Measurements from ENCODE around the gene KLHL29. TPM values are rescaled to one million over a fixed set of nuclear protein-coding genes. Genes with fewer than 3 reads are reported as not detected.
A peak's percentile ranks its signal among the peaks of the same experiment; 100 is the strongest.

Gene KLHL29
- total RNA-seq, 1 experiment from 2014 or later = 2.6 TPM

DNA sequence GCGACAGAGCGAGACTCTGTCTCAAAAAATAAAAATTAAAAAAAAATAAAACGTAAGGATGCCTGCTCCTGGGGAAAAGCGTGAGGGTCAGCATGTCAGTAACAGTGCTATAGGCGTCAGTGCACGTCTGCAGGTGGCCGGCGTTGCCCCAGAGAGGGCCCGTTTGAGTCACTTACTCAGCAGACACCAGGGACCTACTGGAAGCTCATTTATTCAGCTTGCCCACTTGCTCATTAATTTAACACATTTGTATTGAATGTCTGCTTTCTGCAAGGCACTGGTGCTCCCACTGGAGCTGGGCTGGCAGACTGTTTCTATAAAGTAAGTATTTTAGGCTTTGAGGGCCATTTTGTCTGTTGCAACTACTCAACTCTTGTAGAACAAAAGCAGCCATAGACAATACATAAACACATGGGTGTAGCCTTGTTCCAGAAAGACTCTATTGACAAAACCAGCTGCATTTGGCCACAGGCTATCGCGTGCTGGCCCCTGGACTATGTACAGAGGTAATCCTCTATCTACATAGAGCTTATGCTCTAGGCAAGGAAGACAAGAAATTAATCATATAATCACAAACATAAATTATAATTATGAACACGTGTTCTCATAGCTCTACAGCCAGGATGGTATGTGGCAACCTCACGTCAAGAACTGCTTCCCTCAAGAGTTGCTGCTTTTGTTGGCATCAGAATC, 73.2 kb downstream of the KLHL29 start:
- H3K4me1 ChIP-seq (ENCODE audit: insufficient read depth, low read length) = 0 out of 2 replicates have a peak, but pooled peaks cover 4% of the 10 kb centered on the region
- no peaks in the 10 kb centered on the region for H3K9me2 ChIP-seq (replicated peaks; ENCODE audit: low read length)
- H3K4me2 ChIP-seq (ENCODE audit: low read length) = no peak overlapping the region
- H3K36me3 ChIP-seq (ENCODE audit: low read depth, low read length) = no peaks in the 10 kb centered on the region
- no peak overlapping the region for H3K4me3 ChIP-seq (ENCODE audit: low read length)
- POLR2A ChIA-PET (ENCODE audit: unreplicated experiment) = no interaction called here
- CTCF ChIA-PET = no interaction called here
- no peak overlapping the region for H3K9ac ChIP-seq (ENCODE audit: low read length)
- no peak overlapping the region for H3K27ac ChIP-seq (ENCODE audit: low read length)
- no peaks in the 10 kb centered on the region for H3F3A ChIP-seq (ENCODE audit: low read length, unreplicated experiment)
- DNase-seq (no peak), ATAC-seq (no peak)
- no peaks in the 10 kb centered on the region for H3K27me3 ChIP-seq (ENCODE audit: low read length)
- no peaks in the 10 kb centered on the region for H3K9me3 ChIP-seq (ENCODE audit: low read length)
- no TSS peak for BruUV-seq (replicated peaks)
- intact Hi-C loops (cut with micrococcal nuclease) = no loop called here
- no peaks in the 10 kb centered on the region for H3K79me2 ChIP-seq (ENCODE audit: low read length)
- no peak for TF ChIP-seq EZH2 (IDR thresholded peaks at IDR 0.05; ENCODE audit: low read length, unreplicated experiment)
- TF ChIP-seq EZH2phosphoT487 (IDR thresholded peaks at IDR 0.05; ENCODE audit: borderline replicate concordance, low read length) = no peak
- TF ChIP-seq, protein P1, sequence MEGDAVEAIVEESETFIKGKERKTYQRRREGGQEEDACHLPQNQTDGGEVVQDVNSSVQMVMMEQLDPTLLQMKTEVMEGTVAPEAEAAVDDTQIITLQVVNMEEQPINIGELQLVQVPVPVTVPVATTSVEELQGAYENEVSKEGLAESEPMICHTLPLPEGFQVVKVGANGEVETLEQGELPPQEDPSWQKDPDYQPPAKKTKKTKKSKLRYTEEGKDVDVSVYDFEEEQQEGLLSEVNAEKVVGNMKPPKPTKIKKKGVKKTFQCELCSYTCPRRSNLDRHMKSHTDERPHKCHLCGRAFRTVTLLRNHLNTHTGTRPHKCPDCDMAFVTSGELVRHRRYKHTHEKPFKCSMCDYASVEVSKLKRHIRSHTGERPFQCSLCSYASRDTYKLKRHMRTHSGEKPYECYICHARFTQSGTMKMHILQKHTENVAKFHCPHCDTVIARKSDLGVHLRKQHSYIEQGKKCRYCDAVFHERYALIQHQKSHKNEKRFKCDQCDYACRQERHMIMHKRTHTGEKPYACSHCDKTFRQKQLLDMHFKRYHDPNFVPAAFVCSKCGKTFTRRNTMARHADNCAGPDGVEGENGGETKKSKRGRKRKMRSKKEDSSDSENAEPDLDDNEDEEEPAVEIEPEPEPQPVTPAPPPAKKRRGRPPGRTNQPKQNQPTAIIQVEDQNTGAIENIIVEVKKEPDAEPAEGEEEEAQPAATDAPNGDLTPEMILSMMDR (conservative IDR thresholded peaks at IDR 0.05; ENCODE audit: low read depth, low read length) = no peak
- H4K20me1 ChIP-seq (ENCODE audit: low read length) = no peaks in the 10 kb centered on the region
- H2AFZ ChIP-seq (ENCODE audit: low read length) = no peak overlapping the region

DNA sequence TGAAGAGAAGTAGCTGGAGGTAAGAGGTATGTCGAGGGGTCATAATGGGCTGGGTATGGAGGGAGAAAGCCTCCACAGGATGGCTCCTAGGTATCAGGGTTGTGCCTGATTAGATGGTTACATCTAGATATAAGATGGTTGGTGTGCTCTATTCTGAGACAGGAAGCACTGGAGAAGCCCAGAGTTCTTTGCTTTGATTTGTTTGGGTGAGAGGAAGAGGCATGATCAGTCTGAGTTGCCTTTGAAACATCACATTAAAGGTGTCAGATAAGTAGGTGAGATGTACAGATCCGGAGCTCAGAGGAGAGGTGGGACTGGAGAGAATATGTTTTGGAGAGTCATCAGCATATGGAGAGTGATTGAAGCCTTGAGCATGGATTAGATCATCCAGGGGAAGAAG, 74.1 kb downstream of the KLHL29 start:
- H3K9ac ChIP-seq (ENCODE audit: low read length) = no peak overlapping the region
- ChIA-PET CTCF (no interaction called here), POLR2A (ENCODE audit: unreplicated experiment) (no interaction called here)
- H3K4me2 ChIP-seq (ENCODE audit: low read length) = no peak overlapping the region
- H3K4me3 ChIP-seq (ENCODE audit: low read length) = no peak overlapping the region
- no peaks in the 10 kb centered on the region for H4K20me1 ChIP-seq (ENCODE audit: low read length)
- H3K27me3 ChIP-seq (ENCODE audit: low read length) = no peaks in the 10 kb centered on the region
- no peaks in the 10 kb centered on the region for H3F3A ChIP-seq (ENCODE audit: low read length, unreplicated experiment)
- H3K27ac ChIP-seq (ENCODE audit: low read length) = no peak overlapping the region
- H3K4me1 ChIP-seq (ENCODE audit: insufficient read depth, low read length) = 0 out of 2 replicates have a peak, but pooled peaks cover 4% of the 10 kb centered on the region
- TF ChIP-seq EZH2 (IDR thresholded peaks at IDR 0.05; ENCODE audit: low read length, unreplicated experiment) (no peak), EZH2phosphoT487 (IDR thresholded peaks at IDR 0.05; ENCODE audit: borderline replicate concordance, low read length) (no peak)
- TF ChIP-seq, protein P1 (conservative IDR thresholded peaks at IDR 0.05; ENCODE audit: low read depth, low read length) = no peak
- DNase-seq (no peak), ATAC-seq (no peak)
- intact Hi-C loops (cut with micrococcal nuclease) = no loop called here
- no TSS peak for BruUV-seq (replicated peaks)
- H2AFZ ChIP-seq (ENCODE audit: low read length) = no peak overlapping the region
- H3K36me3 ChIP-seq (ENCODE audit: low read depth, low read length) = no peaks in the 10 kb centered on the region
- no peaks in the 10 kb centered on the region for H3K79me2 ChIP-seq (ENCODE audit: low read length)
- H3K9me3 ChIP-seq (ENCODE audit: low read length) = no peaks in the 10 kb centered on the region
- H3K9me2 ChIP-seq (replicated peaks; ENCODE audit: low read length) = no peaks in the 10 kb centered on the region

DNA sequence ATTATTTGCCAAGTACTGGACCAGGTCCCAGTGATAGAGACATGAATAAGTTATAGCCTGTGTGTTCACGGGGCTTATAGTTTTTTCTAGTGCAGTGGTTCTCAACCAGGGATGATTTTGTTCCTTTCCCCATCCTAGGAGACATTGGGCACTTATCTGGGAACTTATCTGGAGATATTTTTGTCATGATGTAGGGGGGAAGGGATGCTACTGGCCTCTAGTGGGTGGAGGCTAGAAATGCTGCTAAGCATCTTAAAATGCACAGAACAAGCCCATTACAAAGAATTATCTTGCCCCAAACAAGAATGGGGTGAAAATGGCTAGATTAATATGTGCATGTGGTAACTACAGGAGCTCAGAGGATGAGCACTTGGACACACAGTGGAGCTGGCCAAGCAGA, 75.2 kb downstream of the KLHL29 start:
- Histone ChIP-seq H3K36me3 (ENCODE audit: low read depth, low read length) (no peaks in the 10 kb centered on the region), H3K4me1 (ENCODE audit: insufficient read depth, low read length) (0 out of 2 replicates have a peak, but pooled peaks cover under 1% of the 10 kb centered on the region), H3K27me3 (ENCODE audit: low read length) (no peaks in the 10 kb centered on the region), H3K4me2 (ENCODE audit: low read length) (no peak overlapping the region), H3F3A (ENCODE audit: low read length, unreplicated experiment) (no peaks in the 10 kb centered on the region), H3K79me2 (ENCODE audit: low read length) (no peaks in the 10 kb centered on the region), H3K27ac (ENCODE audit: low read length) (no peak overlapping the region), H3K9me2 (replicated peaks; ENCODE audit: low read length) (no peaks in the 10 kb centered on the region), H4K20me1 (ENCODE audit: low read length) (no peaks in the 10 kb centered on the region), H3K9me3 (ENCODE audit: low read length) (no peaks in the 10 kb centered on the region), H2AFZ (ENCODE audit: low read length) (no peak overlapping the region), H3K9ac (ENCODE audit: low read length) (no peak overlapping the region), H3K4me3 (ENCODE audit: low read length) (no peak overlapping the region)
- POLR2A ChIA-PET (ENCODE audit: unreplicated experiment) = no interaction called here
- no peak for TF ChIP-seq EZH2phosphoT487 (IDR thresholded peaks at IDR 0.05; ENCODE audit: borderline replicate concordance, low read length)
- TF ChIP-seq, protein P1 (conservative IDR thresholded peaks at IDR 0.05; ENCODE audit: low read depth, low read length) = peak; percentile 77
- CTCF ChIA-PET = no interaction called here
- DNase-seq (peak; percentile 39), ATAC-seq (peak; percentile 69)
- BruUV-seq (replicated peaks) = no TSS peak
- intact Hi-C loops (cut with micrococcal nuclease) = no loop called here
